HG02938 (cell line): ENCODE data around the gene BANP.

Experiments used
- ATAC-seq: cut with Tn5 transposase; IDR thresholded peaks from one replicate; pipeline ENCODE4 v1.9.1; 2021; ENCODE audit warnings: mild to moderate bottlenecking, moderate library complexity; ENCODE audit not compliant: unreplicated experiment

Gene BANP

GRCh38 chr16:88062341-88063210, 111.3 kb downstream of the BANP start:
- ATAC-seq, result no peak

- ATAC-seq, result no peak
Measured at GRCh38 chr16:88063211-88063773, 112.1 kb downstream of the BANP start.

DNA sequence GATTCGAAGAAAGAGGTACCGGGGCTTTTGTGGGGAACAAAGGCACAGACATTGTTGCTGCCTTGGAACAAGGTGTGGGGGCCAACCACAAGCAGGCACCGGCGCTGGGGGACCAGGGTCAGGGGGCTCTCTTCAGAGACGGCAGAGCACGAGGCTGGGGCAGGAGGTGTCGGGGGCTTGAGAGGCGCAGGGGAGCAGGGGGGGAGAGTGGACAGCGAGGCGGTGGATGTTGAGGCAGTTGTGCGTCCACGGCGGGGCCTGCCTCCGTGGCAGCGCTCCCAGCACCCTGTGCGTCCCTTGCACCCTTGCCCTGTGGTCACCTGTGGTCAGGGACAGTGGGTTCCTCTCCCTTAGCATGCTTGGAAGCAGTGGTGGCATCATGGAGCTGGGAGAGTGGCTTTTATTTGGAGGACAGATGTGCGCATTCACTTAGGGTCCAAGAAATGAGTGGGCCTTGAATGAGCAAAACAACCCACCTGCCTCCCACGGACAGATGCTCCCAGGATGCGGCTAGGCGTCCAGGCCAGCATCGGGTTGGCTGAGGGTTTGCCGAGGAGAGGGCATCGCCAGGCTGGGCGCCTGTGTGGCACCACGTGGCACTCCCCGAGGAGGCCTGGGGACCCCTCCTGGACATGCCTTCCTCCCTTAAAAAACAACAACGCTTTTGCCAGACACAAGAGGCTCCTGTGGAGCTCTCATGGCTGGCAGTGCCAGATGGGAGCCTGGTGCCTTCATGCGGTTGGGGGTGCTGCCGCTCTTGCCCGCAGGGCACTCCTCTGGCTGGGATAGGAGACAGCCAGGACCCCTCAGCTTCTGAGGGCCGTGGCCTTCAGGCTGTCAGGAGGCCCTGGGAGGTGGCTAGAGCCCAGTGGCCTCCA, 113.0 kb downstream of the BANP start:
- ATAC-seq, result no peak

DNA sequence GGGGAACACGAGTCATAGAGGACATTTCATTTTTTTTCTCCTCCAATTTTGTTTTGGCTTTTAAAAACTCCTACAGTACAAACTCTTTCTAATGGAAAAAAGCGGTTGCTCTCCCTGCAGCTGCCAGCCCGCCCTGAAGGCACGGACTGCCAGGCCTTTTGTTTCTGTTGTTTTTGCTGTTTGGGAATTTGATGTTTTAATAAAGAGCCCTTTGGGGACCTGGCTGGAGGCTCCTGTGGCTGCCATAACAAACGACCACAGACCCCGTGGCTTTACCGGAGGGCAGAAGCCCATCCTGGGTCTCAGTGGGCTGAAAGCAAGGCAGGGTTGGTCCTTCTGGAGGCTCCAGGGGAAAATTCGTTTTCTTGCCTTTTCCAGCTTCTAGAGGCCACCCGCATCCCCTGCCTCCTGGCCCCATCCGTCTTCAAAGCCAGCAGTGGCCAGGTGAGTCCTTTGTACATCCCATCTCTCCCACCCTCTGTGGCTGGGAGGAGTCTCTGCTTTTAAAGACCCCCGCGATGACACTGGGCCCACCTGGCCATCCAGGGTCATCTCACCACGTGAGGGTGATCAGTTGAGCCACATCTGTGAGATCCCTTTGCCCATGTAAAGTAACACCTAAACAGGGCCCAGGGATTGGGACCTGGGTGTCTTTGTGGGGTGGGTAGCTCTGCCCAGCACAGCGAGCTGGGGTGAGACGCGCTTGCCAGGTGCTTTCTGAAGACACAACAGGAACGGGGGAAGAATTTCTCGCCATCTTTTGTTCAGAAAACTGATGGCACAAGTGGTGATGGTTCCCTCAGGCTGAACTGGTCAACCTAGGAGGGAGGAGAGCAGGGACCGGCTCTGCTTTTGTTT, 113.9 kb downstream of the BANP start:
- no peak for ATAC-seq

GRCh38 chr16:88065747-88066142, 114.5 kb downstream of the BANP start:
- ATAC-seq, result no peak

DNA sequence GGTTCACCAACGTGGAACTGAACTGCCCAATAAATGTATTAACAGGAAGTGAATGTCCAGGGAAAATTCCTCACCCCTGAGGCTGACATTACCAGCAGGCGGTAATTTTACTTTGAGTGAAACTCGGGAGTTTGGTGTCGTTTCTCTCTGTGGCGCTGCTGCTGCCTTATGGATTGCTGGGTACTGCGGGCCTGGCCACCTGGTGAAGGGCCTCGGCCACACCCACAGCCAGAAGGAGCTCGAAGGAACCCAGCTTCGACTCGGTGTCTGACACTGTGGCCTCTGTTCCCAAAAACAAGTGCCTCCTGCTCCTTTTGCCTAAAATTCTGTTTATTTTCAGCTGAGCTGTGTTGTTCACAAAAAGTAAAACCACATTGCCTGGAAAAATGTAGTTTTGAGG, 115.0 kb downstream of the BANP start:
- ATAC-seq, result no peak

DNA sequence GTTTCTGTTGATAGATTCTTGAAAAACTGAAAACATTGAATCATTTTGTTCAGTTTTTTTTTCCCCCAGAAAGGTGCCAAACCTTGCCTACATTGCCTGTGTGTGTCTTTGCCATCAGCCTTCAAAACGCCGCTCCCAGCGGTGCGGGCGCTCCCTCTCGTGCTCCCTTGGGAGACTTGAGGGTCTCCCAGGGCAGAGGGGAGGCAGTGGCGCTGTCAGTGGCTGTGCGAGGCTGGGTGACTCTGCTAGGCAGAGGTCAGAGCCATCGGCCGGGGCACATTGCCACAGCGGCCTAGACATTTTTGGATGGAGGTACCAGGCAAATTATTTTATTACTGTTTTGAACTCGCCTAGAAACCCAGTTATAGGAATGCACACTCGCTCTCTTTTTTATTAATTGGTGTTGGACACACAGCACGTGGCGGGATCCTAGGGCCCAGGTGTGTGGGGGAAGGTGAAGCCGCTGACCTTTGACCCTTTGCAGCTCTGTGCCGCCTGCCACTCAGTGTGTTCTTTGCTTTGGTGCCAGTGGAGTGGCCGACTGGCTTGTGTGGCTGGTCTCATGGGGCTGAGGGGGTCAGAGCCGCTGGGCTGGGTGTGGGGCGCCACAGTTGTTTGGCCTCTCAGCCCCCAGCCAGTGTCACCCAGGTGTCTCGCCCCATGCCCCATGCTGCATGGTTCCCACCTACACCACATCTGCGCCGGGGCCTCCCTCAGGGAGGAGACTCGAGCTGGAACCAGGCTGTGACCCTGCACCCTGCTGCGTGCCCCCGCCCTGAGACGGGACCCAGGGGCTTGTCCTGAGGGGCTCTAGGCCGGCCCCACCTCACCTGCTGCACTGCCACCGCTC, 115.7 kb downstream of the BANP start:
- no peak for ATAC-seq

- no peak for ATAC-seq
Measured at GRCh38 chr16:88067530-88068411, 116.5 kb downstream of the BANP start.

- no peak for ATAC-seq
Measured at GRCh38 chr16:88068476-88069396, 117.5 kb downstream of the BANP start.

DNA sequence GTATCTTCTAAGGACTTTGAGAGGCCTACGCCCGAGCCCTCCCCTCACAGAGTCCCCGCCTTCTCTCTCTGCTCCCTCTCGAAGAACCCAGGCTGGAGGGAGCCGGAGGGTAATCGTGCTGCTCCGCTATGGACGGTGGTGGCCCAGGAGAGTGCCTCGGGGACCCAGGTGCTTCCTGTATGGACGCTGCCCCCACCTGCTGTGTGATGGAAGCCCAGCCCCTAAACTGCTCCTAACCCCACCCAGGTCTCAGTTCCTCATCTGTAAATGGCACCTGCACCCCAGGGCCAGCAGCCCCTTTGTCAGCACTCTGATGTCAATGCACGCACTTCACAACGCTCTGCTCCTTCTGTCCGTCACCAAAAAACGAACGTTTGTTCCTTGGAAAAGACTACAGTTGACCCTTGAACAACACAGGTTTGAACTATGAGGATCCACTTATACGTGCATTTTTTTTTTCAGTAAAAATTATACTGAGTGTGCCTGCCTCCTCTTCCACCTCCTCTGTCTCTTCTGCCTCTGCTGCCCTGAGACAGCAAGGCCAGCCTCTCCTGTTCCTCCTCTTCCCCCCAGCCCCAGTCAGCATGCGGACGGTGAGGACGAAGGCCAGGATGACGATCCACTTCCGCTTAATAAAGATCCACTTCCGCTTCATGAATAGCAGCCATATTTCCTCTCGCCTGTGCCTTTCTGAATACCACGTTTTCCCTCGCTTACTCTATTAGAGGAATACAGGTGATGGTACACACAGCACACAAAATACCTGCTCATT, 118.3 kb downstream of the BANP start:
- peak; percentile 72 for ATAC-seq

GRCh38 chr16:88070341-88070740, 119.1 kb downstream of the BANP start:
- ATAC-seq, result no peak

- no peak for ATAC-seq
Measured at GRCh38 chr16:88070989-88071625, 119.9 kb downstream of the BANP start.

GRCh38 chr16:88071908-88072307, 120.7 kb downstream of the BANP start:
- ATAC-seq, result no peak

- no peak for ATAC-seq
Measured at GRCh38 chr16:88072571-88073001, 121.4 kb downstream of the BANP start.

GRCh38 chr16:88073201-88073721, 122.0 kb downstream of the BANP start:
- no peak for ATAC-seq

DNA sequence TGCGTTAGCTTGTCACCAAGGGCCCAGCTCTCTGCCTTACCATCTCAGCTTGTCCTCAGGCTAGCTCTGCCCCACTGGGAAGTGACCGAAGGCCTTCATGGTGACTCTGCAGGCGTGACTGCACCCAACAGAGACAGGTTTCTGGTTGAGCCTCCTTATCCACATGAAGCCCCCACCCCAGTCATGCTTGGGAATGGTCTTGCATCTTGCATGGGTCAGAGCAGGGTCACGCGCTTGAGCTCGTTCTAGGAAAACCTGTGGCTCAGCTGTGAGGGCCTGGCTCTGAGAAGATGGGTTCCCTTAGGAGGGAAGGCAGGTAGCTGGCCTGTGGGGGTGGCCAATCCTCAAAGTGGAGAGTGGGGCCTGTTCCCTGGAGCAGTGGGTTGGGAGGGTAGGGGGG, 122.8 kb downstream of the BANP start:
- ATAC-seq, result no peak
